ENCODE results near the gene LBX2.

DNA sequence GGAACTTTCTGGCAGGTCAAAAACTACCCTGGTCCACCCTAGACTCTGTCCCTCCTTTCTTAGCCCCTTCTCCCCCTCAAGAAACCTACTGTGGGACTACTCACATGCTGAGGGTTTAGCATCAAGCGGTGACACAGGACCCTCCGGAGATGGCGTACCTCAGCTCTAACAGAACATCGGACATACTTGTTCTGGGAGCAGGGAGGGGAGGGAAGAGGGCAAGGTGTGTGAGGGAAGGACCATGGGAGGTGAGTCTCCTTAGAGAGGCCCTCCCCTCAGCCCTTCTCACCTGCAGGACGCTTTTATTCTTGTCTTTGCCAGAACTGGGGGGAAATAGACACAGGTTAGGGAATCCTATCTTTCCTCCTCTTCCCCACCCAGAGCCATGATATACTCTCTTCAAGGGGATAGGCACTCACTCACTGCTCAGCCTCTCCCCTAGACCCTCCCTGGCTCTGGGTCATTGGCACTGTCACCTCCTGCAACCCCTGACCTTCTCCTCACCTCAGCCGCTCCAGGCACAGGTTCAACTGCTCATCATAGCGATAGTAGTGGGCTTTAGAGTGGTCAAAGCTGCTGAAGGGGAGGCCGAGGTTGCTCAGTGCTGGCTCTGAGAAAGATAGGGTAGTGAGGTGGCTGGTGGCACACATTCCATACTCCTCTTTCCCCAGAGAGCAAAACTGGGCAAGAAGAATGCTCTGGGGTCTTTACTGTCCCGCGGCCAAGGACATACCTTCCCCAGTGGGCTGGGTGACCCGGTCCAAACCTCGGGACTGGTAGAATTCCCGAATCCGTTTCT is 6.2 kb upstream of the LBX2 start:
- TF ChIP-seq JUND (IDR thresholded peaks at IDR 0.05) (no peak), POLR2AphosphoS5 (IDR thresholded peaks at IDR 0.05; ENCODE audit: low read depth, low read length) (no peak)
- TF ChIP-seq, protein P1, sequence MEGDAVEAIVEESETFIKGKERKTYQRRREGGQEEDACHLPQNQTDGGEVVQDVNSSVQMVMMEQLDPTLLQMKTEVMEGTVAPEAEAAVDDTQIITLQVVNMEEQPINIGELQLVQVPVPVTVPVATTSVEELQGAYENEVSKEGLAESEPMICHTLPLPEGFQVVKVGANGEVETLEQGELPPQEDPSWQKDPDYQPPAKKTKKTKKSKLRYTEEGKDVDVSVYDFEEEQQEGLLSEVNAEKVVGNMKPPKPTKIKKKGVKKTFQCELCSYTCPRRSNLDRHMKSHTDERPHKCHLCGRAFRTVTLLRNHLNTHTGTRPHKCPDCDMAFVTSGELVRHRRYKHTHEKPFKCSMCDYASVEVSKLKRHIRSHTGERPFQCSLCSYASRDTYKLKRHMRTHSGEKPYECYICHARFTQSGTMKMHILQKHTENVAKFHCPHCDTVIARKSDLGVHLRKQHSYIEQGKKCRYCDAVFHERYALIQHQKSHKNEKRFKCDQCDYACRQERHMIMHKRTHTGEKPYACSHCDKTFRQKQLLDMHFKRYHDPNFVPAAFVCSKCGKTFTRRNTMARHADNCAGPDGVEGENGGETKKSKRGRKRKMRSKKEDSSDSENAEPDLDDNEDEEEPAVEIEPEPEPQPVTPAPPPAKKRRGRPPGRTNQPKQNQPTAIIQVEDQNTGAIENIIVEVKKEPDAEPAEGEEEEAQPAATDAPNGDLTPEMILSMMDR (IDR thresholded peaks at IDR 0.05): no peak
